HL-60 (cell line): ENCODE results near the gene KCNE1.

Experiments used
- TF ChIP-seq, protein P1 (sequence below): IDR thresholded peaks from one replicate; pipeline ENCODE4 v1.5.1; 2011; ENCODE audit warnings: low read length, control low read depth, inconsistent platforms; ENCODE audit not compliant: insufficient read depth
- TF ChIP-seq, protein P2 (sequence below): IDR thresholded peaks from 2 replicates; pipeline ENCODE4 v1.6.1; 2012; ENCODE audit warnings: low read depth; ENCODE audit not compliant: insufficient replicate concordance

DNA sequence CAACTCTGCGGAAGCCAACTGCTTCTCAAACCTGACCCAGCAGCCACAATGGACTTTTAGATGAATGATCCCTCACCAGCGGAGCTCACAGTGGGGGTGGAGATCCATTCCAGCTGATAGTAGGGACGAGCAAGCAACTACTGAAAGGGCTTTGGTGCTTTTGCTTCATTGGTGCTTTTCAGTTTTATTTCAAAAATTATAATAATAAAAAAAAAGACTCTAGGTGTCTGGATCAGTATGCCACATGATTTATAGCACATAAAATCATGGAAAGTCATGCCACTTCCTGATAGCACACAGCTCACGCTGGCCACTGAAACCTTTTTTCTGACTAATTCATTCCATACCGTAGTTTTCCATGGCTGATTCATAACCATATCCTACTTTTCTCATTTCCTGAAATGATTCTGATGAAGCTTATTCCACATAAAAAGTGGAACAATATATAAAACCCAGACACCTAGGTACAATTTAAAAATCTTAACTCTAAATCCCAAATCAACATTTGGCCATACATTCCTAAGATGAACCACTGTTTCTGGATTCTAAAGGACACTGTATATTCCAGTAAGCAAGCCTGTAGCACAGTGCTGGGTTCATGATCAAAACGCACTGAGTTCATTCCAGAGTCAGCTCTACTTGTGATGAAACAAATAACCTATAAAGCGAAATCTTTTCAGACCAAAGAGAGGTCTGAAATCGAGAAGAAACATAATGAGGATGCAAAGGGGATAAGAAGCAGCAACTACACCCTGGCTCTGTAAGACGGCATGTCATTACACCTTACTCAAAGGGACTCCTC is 41.3 kb upstream of the KCNE1 start:
- TF ChIP-seq, protein P1, sequence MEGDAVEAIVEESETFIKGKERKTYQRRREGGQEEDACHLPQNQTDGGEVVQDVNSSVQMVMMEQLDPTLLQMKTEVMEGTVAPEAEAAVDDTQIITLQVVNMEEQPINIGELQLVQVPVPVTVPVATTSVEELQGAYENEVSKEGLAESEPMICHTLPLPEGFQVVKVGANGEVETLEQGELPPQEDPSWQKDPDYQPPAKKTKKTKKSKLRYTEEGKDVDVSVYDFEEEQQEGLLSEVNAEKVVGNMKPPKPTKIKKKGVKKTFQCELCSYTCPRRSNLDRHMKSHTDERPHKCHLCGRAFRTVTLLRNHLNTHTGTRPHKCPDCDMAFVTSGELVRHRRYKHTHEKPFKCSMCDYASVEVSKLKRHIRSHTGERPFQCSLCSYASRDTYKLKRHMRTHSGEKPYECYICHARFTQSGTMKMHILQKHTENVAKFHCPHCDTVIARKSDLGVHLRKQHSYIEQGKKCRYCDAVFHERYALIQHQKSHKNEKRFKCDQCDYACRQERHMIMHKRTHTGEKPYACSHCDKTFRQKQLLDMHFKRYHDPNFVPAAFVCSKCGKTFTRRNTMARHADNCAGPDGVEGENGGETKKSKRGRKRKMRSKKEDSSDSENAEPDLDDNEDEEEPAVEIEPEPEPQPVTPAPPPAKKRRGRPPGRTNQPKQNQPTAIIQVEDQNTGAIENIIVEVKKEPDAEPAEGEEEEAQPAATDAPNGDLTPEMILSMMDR = no peak
- TF ChIP-seq, protein P2, sequence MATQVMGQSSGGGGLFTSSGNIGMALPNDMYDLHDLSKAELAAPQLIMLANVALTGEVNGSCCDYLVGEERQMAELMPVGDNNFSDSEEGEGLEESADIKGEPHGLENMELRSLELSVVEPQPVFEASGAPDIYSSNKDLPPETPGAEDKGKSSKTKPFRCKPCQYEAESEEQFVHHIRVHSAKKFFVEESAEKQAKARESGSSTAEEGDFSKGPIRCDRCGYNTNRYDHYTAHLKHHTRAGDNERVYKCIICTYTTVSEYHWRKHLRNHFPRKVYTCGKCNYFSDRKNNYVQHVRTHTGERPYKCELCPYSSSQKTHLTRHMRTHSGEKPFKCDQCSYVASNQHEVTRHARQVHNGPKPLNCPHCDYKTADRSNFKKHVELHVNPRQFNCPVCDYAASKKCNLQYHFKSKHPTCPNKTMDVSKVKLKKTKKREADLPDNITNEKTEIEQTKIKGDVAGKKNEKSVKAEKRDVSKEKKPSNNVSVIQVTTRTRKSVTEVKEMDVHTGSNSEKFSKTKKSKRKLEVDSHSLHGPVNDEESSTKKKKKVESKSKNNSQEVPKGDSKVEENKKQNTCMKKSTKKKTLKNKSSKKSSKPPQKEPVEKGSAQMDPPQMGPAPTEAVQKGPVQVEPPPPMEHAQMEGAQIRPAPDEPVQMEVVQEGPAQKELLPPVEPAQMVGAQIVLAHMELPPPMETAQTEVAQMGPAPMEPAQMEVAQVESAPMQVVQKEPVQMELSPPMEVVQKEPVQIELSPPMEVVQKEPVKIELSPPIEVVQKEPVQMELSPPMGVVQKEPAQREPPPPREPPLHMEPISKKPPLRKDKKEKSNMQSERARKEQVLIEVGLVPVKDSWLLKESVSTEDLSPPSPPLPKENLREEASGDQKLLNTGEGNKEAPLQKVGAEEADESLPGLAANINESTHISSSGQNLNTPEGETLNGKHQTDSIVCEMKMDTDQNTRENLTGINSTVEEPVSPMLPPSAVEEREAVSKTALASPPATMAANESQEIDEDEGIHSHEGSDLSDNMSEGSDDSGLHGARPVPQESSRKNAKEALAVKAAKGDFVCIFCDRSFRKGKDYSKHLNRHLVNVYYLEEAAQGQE = no peak
